HEK293 (cell line): ENCODE results near the gene USP2.

Source experiments
- PRDM1 ChIP-seq: fragments of 450-650 bp; formaldehyde crosslinking; IDR thresholded peaks from 2 replicates; pipeline ENCODE4; 2016; ENCODE audit warnings: missing biosample characterization, missing genetic modification characterization
- TRIM28 ChIP-seq: IDR thresholded peaks from 2 replicates; pipeline ENCODE4 v1.6.1; 2011; ENCODE audit warnings: low read length, control low read depth, borderline replicate concordance
- ZBTB11 ChIP-seq: fragments of 450-650 bp; formaldehyde crosslinking; conservative IDR thresholded peaks from 2 replicates; pipeline ENCODE4 v1.5.1; 2016; ENCODE audit warnings: low read depth, missing biosample characterization, missing genetic modification characterization
- TF ChIP-seq, protein P1 (sequence below): fragments of 450-650 bp; formaldehyde crosslinking; IDR thresholded peaks from 2 replicates; pipeline ENCODE4 v1.5.1; 2016; ENCODE audit warnings: missing biosample characterization, missing genetic modification characterization

GRCh38 chr11:119366690-119367620 is 14.5 kb downstream of the USP2 start:
- TF ChIP-seq TRIM28 (no peak), PRDM1 (tag by site-specific recombination) (no peak), ZBTB11 (tag by site-specific recombination) (no peak)
- TF ChIP-seq, protein P1, sequence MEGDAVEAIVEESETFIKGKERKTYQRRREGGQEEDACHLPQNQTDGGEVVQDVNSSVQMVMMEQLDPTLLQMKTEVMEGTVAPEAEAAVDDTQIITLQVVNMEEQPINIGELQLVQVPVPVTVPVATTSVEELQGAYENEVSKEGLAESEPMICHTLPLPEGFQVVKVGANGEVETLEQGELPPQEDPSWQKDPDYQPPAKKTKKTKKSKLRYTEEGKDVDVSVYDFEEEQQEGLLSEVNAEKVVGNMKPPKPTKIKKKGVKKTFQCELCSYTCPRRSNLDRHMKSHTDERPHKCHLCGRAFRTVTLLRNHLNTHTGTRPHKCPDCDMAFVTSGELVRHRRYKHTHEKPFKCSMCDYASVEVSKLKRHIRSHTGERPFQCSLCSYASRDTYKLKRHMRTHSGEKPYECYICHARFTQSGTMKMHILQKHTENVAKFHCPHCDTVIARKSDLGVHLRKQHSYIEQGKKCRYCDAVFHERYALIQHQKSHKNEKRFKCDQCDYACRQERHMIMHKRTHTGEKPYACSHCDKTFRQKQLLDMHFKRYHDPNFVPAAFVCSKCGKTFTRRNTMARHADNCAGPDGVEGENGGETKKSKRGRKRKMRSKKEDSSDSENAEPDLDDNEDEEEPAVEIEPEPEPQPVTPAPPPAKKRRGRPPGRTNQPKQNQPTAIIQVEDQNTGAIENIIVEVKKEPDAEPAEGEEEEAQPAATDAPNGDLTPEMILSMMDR (tag by site-specific recombination): no peak
